GM19035 (cell line): ENCODE measurements around the gene B4GALT2.
A peak's percentile ranks its signal among the peaks of the same experiment; 100 is the strongest.

Experiments used
- ATAC-seq: cut with Tn5 transposase; IDR thresholded peaks from one replicate; pipeline ENCODE4 v1.9.1; 2021; ENCODE audit not compliant: unreplicated experiment

The B4GALT2 gene

DNA sequence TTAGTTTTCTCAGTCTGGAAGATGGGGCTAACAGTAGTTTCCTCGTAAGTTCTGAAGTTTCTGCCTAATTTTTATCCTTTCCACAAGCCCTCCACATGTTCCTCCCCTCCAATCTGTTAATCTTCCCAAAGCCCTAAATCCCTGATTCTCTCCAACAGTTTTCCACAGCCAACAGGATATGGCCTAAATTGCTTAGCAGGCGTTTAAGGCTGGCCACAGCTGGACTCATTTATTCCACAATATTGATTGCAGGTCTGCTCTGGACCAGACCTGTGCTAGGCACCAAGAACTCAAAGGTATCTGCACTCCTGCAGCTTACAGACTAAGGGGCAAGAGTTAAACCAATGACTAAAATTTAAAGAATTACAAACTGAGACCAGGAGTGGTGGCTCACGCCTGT, 48.3 kb downstream of the B4GALT2 start:
- no peak for ATAC-seq

- peak; percentile 28 for ATAC-seq
Measured at GRCh38 chr1:44029260-44029910, 50.4 kb downstream of the B4GALT2 start.

DNA sequence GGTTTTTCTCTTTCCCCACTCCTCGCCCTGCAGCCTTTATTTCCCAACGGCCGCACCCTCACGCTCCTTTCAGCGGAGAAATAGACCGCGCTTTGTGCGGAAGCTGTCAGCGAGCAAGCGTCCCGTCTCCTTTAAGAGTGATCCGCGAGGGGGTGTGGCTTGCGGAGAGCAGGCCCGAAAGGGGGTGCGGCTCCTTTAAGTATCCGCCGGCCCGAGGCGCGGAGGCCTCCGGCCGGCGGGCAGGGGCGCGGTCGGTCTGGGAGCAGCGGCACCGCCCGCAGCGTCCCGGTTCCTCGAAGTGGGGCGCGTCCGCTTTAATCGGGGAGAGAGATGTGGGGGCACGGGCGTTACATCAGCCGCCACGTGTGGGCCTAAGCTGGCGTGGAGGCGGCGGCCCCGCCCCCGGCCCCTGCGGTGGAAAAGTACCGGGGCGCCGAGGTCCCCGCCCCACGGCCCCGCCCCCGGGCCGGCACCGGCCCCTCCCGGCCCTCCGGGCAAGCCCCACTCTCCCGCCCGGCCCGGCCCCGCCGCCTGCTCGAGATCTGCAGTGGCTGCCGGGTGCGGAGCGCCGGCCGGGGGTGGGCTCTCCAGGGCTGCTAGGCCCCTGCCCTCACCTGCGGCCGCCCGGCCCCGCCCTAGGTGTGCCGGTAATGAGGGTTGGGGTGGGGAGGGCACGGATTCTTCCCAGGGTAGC, 51.0 kb downstream of the B4GALT2 start:
- peak; percentile 86 for ATAC-seq

DNA sequence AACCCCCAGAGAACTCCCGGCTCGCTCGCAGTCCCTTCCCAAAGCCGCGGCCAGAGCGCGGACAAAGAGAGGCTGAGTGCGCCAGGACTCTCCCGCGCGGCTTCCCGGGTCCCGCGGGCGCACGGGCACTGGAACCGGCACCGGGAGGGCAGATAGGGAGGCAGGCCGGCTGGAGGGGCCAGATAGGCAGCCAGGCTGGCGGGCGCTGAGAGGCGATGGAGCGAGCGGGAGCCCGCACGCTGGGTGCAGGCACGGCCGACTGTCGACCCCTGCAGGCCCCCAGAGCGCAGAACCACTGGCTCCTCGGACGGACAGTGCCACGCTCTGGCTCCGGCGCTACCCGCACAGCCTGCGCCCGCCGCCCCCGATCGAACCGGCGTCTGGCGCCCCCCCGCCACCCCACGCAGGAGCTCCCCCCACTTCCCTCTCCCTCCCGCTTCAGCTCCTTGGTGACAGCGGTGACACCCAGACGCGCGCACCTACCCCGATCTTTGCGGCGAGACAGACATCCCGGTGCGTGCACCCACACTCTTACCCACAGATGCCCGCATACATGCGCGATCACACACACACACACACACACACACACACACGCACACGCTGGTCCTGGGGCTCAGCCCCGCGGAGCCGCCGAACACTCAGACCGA, 51.7 kb downstream of the B4GALT2 start:
- peak; percentile 30 for ATAC-seq

- ATAC-seq: no peak
Measured at GRCh38 chr1:44031252-44032169, 52.5 kb downstream of the B4GALT2 start, which contains the start of gene SLC6A9. Gene SLC6A9, minus strand, starts transcription at chr1:44031462. Its CDS starts 7,185 bp downstream, at chr1:44024277.

DNA sequence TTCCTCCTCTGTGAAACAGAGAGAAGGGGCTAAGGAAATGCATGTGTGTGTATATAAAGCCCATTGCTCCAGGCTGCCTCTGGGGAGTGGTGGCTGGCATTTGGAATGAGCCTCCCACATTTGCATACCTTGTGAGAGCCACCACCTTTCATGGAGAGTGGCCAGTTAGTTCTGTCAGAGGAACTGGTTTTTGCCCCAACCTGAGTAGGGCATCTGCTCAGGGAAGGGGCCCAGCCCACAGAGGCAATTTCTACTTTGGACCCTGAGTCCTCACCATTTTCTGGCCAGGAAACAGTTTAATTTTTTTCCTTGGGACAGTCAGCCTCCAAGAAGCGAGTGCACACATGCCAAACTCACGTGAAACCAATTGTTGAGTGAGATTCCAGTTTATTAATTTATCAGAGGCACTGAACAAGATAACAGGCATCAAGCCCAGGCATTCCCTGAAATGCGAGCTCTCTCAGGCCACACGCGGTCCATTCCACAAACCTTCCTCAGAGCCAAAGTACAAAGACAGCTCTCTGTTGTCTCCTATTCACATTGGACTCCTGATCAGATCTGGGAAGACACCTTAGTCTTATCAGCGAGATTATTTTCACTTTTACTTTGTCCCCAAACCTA, 53.3 kb downstream of the B4GALT2 start:
- no peak for ATAC-seq

DNA sequence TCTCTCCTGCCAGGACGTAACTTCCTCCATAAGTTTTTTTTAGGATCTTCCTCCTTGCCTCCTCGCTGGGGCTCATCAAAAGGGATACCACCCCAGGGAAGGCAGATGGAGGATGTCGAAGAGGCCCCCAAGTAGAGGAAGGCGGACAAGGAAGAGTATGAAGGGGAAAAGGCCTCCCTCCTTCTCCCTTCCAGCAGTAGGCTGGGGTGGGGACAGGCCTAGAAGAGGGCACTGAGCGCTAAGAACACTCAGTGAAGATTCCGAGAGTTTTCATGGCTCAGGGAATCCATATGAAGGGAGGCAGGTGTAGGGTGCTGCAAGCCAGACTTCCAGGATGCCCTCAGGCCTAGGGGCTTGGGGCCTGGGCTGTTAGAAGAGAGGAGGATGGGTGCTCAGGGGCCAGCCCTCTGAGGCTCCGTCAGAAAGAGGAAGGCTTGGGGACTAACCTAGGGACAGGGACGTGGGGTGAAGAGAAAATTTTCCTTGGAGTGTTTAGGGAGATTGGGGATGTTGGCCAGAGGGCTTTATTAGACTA, 54.1 kb downstream of the B4GALT2 start:
- no peak for ATAC-seq

GRCh38 chr1:44033756-44034155, 54.7 kb downstream of the B4GALT2 start:
- ATAC-seq: no peak

DNA sequence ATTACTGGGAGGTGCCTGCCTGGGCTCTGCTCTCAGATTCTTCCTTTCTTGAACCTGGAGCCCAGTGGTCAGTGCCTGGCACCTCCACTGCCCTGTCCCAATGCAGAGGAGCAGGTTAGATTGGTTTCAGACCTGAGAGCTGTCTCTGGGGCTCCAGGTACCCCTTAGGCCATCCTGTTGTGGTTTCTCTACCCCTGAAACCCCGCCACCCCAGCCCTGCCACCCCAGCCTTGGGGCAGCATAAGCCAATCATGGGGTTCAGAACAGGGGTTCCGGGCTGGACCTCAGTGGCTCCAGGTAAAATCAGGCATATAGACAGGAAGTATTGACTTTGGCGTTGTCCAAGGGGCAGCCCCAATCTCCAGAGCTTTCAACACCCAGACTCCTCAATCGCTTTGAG, 55.4 kb downstream of the B4GALT2 start:
- no peak for ATAC-seq

DNA sequence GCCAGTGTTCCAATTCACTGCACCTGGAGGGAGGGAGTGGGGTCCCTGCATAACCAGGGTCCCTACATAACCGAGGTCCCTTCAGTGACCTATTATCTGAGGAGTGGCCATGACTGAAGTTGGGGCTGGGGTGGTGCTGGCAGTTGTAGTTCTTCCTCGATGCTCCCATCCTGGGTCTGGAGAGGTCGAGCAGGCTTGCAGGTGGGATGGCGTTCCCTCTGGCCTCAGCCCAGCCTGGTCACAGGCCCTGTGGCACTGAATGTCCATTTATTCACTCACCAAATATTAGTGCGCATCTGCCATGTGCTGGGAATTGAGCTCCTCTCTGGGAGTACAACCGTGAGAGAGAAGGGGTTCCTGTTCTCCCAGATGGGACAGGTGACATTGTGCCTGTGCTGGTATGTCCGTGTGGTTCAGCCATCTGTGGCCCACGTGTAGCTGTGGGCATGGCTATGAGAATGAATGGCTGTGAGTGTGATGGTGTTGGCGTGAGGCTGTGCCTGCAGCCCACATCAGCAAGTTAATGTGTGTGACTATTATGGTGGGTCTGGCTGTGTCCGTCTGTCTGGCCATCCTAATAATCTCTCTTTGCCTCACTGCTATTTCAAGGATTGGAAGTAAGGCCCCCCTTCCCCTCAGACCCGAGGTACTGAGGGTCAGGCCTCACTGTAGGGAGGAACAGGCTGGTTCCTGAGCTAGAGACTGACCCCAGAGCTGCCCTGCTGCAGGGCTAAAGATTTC, 56.1 kb downstream of the B4GALT2 start:
- no peak for ATAC-seq

- ATAC-seq: no peak
Measured at GRCh38 chr1:44035726-44036408, 56.9 kb downstream of the B4GALT2 start.

- no peak for ATAC-seq
Measured at GRCh38 chr1:44036409-44037139, 57.6 kb downstream of the B4GALT2 start.

DNA sequence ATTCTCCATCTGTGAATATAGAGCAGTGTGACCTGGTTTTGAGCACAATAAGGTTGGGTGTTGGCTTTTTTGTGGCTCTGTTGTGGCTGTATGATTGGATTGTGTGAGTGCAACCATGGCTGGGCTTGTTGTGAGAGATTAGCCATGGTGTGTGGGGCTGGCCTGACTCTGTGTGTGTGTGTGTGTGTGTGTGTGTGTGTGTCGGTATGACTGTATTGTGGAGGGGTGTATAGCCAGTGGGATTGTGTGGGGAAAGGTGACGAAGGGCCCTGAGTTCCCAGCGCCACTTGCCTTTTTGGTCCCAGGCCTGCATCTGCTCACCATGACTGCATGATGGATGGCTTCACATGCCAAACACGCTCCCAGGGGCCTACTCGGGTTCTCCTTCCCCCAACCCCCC, 58.1 kb downstream of the B4GALT2 start:
- no peak for ATAC-seq

- no peak for ATAC-seq
Measured at GRCh38 chr1:44038876-44039657, 60.1 kb downstream of the B4GALT2 start.

- ATAC-seq: no peak
Measured at GRCh38 chr1:44040418-44040817, 61.4 kb downstream of the B4GALT2 start.
